ENCODE data around the gene FGF9.

DNA sequence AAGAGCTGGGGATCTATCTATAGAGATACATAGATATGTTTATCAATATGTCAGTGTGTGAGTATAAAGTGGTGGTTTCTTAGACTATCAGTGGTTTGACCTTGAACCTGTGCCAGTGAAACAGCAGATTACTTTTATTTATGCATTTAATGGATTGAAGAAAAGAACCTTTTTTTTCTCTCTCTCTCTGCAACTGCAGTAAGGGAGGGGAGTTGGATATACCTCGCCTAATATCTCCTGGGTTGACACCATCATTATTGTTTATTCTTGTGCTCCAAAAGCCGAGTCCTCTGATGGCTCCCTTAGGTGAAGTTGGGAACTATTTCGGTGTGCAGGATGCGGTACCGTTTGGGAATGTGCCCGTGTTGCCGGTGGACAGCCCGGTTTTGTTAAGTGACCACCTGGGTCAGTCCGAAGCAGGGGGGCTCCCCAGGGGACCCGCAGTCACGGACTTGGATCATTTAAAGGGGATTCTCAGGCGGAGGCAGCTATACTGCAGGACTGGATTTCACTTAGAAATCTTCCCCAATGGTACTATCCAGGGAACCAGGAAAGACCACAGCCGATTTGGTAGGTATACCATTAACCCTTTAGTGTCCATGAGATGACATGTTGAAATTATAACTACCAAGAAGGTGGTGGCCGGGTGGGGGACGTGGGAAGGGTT is 880 bp downstream of the FGF9 start:
- TF ChIP-seq RAD21 (IDR thresholded peaks at IDR 0.05; ENCODE audit: low read depth), result no peak
- no peak for TF ChIP-seq EP300 (IDR thresholded peaks at IDR 0.05; ENCODE audit: borderline replicate concordance)
- TF ChIP-seq, protein P1, sequence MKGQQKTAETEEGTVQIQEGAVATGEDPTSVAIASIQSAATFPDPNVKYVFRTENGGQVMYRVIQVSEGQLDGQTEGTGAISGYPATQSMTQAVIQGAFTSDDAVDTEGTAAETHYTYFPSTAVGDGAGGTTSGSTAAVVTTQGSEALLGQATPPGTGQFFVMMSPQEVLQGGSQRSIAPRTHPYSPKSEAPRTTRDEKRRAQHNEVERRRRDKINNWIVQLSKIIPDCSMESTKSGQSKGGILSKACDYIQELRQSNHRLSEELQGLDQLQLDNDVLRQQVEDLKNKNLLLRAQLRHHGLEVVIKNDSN (IDR thresholded peaks at IDR 0.05), result no peak
- no peak for TF ChIP-seq CREB1 (IDR thresholded peaks at IDR 0.05; ENCODE audit: low read depth)
- TF ChIP-seq EGR1 (IDR thresholded peaks at IDR 0.05), result no peak
- no peak for TF ChIP-seq TAF1 (IDR thresholded peaks at IDR 0.05; ENCODE audit: low read depth)
- TF ChIP-seq YY1 (IDR thresholded peaks at IDR 0.05; ENCODE audit: low read depth), result no peak
- TF ChIP-seq, protein P2, sequence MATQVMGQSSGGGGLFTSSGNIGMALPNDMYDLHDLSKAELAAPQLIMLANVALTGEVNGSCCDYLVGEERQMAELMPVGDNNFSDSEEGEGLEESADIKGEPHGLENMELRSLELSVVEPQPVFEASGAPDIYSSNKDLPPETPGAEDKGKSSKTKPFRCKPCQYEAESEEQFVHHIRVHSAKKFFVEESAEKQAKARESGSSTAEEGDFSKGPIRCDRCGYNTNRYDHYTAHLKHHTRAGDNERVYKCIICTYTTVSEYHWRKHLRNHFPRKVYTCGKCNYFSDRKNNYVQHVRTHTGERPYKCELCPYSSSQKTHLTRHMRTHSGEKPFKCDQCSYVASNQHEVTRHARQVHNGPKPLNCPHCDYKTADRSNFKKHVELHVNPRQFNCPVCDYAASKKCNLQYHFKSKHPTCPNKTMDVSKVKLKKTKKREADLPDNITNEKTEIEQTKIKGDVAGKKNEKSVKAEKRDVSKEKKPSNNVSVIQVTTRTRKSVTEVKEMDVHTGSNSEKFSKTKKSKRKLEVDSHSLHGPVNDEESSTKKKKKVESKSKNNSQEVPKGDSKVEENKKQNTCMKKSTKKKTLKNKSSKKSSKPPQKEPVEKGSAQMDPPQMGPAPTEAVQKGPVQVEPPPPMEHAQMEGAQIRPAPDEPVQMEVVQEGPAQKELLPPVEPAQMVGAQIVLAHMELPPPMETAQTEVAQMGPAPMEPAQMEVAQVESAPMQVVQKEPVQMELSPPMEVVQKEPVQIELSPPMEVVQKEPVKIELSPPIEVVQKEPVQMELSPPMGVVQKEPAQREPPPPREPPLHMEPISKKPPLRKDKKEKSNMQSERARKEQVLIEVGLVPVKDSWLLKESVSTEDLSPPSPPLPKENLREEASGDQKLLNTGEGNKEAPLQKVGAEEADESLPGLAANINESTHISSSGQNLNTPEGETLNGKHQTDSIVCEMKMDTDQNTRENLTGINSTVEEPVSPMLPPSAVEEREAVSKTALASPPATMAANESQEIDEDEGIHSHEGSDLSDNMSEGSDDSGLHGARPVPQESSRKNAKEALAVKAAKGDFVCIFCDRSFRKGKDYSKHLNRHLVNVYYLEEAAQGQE (IDR thresholded peaks at IDR 0.05; ENCODE audit: low read depth), result no peak
